Measurements from ENCODE around the gene CASK.

Gene CASK

DNA sequence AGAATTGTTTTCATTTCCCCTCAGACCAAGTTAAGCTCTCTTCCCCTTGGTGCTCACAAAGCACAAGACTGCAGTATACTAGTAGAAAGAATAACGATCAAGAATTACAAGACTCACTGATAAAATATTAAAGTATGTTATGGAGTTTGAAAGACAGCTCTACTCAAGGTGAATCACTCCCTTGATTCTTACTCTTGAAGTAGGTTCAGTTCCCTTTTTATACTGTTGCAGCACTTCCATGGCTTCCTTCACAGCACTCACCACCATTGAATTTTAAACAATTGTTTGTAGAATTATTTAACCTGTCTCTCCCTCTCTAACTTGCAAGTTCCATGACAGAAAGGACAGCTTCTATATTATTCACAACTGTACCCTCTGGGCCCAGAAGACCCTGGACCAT lies 42.2 kb downstream of the CASK start:
- Histone ChIP-seq H3K36me3 (ENCODE audit: control insufficient read depth in 1 of 2, insufficient read depth in 2 of 2, low read length in 2 of 2) (no peaks in the 10 kb centered on the region), H3K27ac (ENCODE audit: low read depth, low read length) (no peak overlapping the region), H3K4me1 (ENCODE audit: control insufficient read depth in 1 of 2, insufficient read depth in 2 of 2, low read length in 2 of 2) (peaks cover 0 to 12% of the 10 kb centered on the region in 2 donors)

DNA sequence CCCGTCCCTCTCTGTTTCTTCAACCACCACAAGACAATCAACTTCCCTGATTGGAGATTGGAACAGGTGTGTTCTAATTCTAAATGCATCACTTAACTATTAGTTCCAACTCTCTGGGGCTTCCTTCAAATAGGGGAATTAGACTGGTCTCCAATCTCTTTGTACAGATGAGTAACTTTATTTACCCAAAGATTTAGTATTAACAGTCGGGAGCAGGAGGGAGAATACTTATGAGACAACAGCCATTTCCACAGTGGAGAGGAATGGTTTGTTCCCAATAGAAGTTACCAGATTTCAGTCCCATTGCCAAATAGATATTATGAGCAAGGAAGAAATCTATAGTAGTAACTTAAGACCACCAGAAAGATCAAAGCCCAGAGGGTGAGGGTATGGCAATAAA lies 46.2 kb downstream of the CASK start:
- no peak overlapping the region for H3K27ac ChIP-seq (ENCODE audit: low read depth, low read length)
- no peaks in the 10 kb centered on the region for H3K9me3 ChIP-seq (ENCODE audit: control insufficient read depth in 1 of 2, low read length in 2 of 2)
- no peaks in the 10 kb centered on the region for H3K27me3 ChIP-seq (ENCODE audit: control insufficient read depth in 1 of 2, insufficient read depth in 2 of 2, low read length in 2 of 2)
- no peaks in the 10 kb centered on the region for H3K36me3 ChIP-seq (ENCODE audit: control insufficient read depth in 1 of 2, insufficient read depth in 2 of 2, low read length in 2 of 2)
- peaks cover 0 to 12% of the 10 kb centered on the region in 2 donors for H3K4me1 ChIP-seq (ENCODE audit: control insufficient read depth in 1 of 2, insufficient read depth in 2 of 2, low read length in 2 of 2)
- no peak overlapping the region for H3K9ac ChIP-seq (ENCODE audit: low read depth in 1 of 2, low read length in 2 of 2)
- no peak overlapping the region for H3K4me3 ChIP-seq (ENCODE audit: low read depth in 1 of 2, low read length in 2 of 2)

More for the DNA sequence above, 42.2 kb downstream of the CASK start:
- Histone ChIP-seq H3K9ac (ENCODE audit: low read depth in 1 of 2, low read length in 2 of 2) (no peak overlapping the region), H3K9me3 (ENCODE audit: control insufficient read depth in 1 of 2, low read length in 2 of 2) (no peaks in the 10 kb centered on the region), H3K27me3 (ENCODE audit: control insufficient read depth in 1 of 2, insufficient read depth in 2 of 2, low read length in 2 of 2) (no peaks in the 10 kb centered on the region), H3K4me3 (ENCODE audit: low read depth in 1 of 2, low read length in 2 of 2) (no peak overlapping the region)

DNA sequence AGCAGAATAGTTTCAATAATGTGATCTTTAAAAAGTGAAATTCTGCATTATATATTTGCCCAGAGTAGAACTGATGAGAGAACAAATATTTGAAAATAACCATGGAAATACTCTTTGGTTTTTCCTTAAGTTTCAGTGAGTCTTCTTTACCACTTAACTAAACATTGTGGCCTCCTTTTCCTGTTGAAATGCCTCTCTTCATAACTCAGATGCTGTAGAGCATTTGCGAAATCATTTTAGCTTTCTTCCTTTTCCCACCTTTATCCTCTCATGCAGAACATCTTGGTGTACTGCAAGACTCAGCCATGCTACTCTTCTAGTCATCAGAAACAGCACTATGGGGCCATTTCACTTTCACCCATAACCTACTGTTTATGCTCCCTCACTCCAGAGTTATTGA lies 48.2 kb downstream of the CASK start:
- Histone ChIP-seq H3K9ac (ENCODE audit: low read depth in 1 of 2, low read length in 2 of 2) (no peak overlapping the region), H3K36me3 (ENCODE audit: control insufficient read depth in 1 of 2, insufficient read depth in 2 of 2, low read length in 2 of 2) (no peaks in the 10 kb centered on the region), H3K4me3 (ENCODE audit: low read depth in 1 of 2, low read length in 2 of 2) (no peak overlapping the region), H3K27me3 (ENCODE audit: control insufficient read depth in 1 of 2, insufficient read depth in 2 of 2, low read length in 2 of 2) (no peaks in the 10 kb centered on the region), H3K9me3 (ENCODE audit: control insufficient read depth in 1 of 2, low read length in 2 of 2) (no peaks in the 10 kb centered on the region), H3K4me1 (ENCODE audit: control insufficient read depth in 1 of 2, insufficient read depth in 2 of 2, low read length in 2 of 2) (peaks cover 7 to 12% of the 10 kb centered on the region in 2 donors), H3K27ac (ENCODE audit: low read depth, low read length) (no peak overlapping the region)

DNA sequence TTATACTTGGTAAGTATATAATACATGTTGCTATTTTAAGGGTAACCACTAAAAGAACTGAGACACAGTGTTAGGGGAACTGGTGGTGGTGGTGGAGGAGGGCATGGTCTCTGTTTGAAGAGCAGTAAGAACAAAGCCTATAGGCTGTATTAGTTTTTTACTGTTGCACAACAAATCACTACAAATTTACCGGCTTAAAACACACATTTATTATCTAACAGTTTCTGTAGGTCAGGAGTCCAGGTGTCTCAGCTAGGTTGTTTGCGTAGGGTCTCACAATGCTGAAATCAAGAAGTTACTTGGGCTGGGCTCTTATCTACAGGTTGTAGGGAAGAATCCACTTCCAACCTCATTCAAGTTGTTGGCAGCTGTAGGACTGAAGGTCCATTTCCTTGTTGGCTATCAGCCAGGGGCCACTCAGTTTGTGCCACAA lies 52.6 kb downstream of the CASK start:
- no peak overlapping the region for H3K9ac ChIP-seq (ENCODE audit: low read depth in 1 of 2, low read length in 2 of 2)
- H3K9me3 ChIP-seq (ENCODE audit: control insufficient read depth in 1 of 2, low read length in 2 of 2) = no peaks in the 10 kb centered on the region
- no peaks in the 10 kb centered on the region for H3K27me3 ChIP-seq (ENCODE audit: control insufficient read depth in 1 of 2, insufficient read depth in 2 of 2, low read length in 2 of 2)
- no peak overlapping the region for H3K27ac ChIP-seq (ENCODE audit: low read depth, low read length)
- H3K4me3 ChIP-seq (ENCODE audit: low read depth in 1 of 2, low read length in 2 of 2) = no peak overlapping the region
- no peaks in the 10 kb centered on the region for H3K36me3 ChIP-seq (ENCODE audit: control insufficient read depth in 1 of 2, insufficient read depth in 2 of 2, low read length in 2 of 2)
- peaks cover 7 to 24% of the 10 kb centered on the region in 2 donors for H3K4me1 ChIP-seq (ENCODE audit: control insufficient read depth in 1 of 2, insufficient read depth in 2 of 2, low read length in 2 of 2)

DNA sequence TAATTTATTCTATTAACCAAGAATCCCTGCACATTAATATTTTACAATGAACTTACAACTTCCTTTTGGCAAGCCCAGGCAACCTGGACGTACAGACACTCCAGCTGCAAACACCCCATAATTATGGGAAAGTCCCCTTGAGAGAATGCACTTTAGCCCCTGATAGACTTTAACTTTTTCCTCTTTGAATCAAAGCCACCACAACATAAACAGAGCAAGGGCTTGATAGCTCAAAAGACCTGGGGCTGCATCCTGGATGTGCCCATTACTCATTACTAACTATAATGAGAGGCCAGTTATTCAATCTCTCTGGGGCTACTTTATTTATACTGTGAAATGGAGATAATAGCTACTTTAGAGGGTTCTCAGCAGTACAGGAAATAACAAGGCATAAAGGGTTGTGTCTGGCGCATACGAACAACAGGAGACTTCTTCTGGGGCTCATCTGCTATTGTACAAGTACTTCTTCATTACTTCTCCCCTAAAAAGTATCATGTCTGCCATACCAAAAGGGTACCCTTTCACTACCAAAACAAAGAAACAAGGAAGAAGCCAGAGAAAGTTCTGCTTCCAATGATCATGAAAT lies 54.9 kb downstream of the CASK start:
- Histone ChIP-seq H3K36me3 (ENCODE audit: control insufficient read depth in 1 of 2, insufficient read depth in 2 of 2, low read length in 2 of 2) (no peaks in the 10 kb centered on the region), H3K27me3 (ENCODE audit: control insufficient read depth in 1 of 2, insufficient read depth in 2 of 2, low read length in 2 of 2) (no peaks in the 10 kb centered on the region)

DNA sequence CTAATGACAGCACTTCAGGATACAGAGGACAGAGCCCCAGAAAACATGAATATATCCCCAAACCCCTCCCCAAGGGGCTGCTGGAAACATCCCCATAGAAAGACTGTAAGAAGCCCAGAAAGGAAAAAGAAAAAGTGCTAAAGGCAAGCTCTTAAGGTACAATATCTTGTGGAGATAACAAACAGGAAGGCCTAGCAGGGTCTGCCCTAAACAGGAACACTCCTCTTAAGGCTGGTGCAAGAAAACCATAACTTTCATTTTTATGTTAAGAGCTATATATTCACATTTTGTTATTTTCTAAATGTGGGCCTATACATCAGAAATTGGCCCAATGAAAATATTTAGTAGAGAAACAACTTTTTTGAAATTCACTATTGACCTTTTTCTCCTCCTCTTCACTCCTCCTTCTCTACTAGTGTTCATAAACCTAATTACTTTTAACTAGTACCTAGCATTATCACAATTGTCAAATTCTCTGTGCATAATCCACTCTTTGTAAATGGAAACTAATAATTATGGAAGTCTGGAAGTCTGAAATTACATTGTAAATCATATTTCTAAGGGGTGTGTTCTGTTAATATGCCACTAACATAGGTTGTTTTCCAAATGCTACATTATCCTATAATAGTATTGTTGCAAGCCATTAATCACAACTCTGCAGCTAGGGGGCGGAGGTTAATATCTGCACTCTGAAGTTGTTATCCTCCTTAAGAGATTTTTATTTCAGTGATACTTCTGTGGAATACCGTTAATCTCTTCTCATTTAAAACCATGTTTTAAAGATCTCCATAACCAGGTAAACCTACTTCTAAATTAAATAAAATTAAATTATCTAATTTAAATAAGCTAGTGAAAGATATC lies 59.8 kb downstream of the CASK start:
- no peaks in the 10 kb centered on the region for H3K9me3 ChIP-seq (ENCODE audit: control insufficient read depth in 1 of 2, low read length in 2 of 2)
- peaks cover 0 to 29% of the 10 kb centered on the region in 2 donors for H3K4me1 ChIP-seq (ENCODE audit: control insufficient read depth in 1 of 2, insufficient read depth in 2 of 2, low read length in 2 of 2)
- H3K27me3 ChIP-seq (ENCODE audit: control insufficient read depth in 1 of 2, insufficient read depth in 2 of 2, low read length in 2 of 2) = no peaks in the 10 kb centered on the region
- H3K27ac ChIP-seq (ENCODE audit: low read depth, low read length) = no peak overlapping the region
- peak overlapping the region in 1 of 2 donors; percentile 3 for H3K4me3 ChIP-seq (ENCODE audit: low read depth in 1 of 2, low read length in 2 of 2)
- H3K9ac ChIP-seq (ENCODE audit: low read depth in 1 of 2, low read length in 2 of 2) = no peak overlapping the region
- H3K36me3 ChIP-seq (ENCODE audit: control insufficient read depth in 1 of 2, insufficient read depth in 2 of 2, low read length in 2 of 2) = no peaks in the 10 kb centered on the region

More for the DNA sequence above, 54.9 kb downstream of the CASK start:
- Histone ChIP-seq H3K27ac (ENCODE audit: low read depth, low read length) (no peak overlapping the region), H3K9ac (ENCODE audit: low read depth in 1 of 2, low read length in 2 of 2) (no peak overlapping the region), H3K9me3 (ENCODE audit: control insufficient read depth in 1 of 2, low read length in 2 of 2) (no peaks in the 10 kb centered on the region), H3K4me3 (ENCODE audit: low read depth in 1 of 2, low read length in 2 of 2) (no peak overlapping the region), H3K4me1 (ENCODE audit: control insufficient read depth in 1 of 2, insufficient read depth in 2 of 2, low read length in 2 of 2) (peaks cover 7 to 26% of the 10 kb centered on the region in 2 donors)

DNA sequence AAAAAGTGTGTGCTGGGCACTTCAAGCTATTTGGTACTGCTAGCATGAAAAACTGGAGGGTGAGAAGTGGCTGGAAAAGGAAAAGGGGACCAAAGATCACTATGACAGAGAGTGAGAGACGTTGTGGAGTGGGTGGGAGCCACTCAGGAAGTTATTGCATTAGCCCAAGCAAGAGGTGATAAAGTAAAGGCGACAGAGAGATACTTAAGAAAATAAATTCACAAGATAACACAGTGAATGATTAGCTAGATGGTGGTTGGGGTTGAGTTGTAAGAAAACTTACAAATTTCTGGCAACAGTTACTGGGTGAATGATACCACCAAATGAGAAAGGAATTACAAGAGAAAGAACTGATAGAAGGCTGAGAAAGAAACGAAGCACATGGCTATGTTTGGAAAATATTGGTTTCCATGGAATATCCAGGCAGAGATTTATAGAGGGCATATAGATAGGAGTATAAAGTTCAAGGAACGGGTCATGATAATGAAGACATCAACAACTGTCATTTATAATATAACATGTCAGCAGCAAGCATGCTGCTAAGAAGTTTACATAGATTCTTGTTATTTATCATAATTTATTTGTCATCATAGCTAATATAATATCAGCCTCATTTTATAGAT lies 60.7 kb downstream of the CASK start:
- no peaks in the 10 kb centered on the region for H3K9me3 ChIP-seq (ENCODE audit: control insufficient read depth in 1 of 2, low read length in 2 of 2)
- no peak overlapping the region for H3K9ac ChIP-seq (ENCODE audit: low read depth in 1 of 2, low read length in 2 of 2)
- no peaks in the 10 kb centered on the region for H3K27me3 ChIP-seq (ENCODE audit: control insufficient read depth in 1 of 2, insufficient read depth in 2 of 2, low read length in 2 of 2)
- no peak overlapping the region for H3K27ac ChIP-seq (ENCODE audit: low read depth, low read length)
- H3K4me3 ChIP-seq (ENCODE audit: low read depth in 1 of 2, low read length in 2 of 2) = no peak overlapping the region
- H3K4me1 ChIP-seq (ENCODE audit: control insufficient read depth in 1 of 2, insufficient read depth in 2 of 2, low read length in 2 of 2) = peaks cover 0 to 21% of the 10 kb centered on the region in 2 donors
- H3K36me3 ChIP-seq (ENCODE audit: control insufficient read depth in 1 of 2, insufficient read depth in 2 of 2, low read length in 2 of 2) = no peaks in the 10 kb centered on the region

DNA sequence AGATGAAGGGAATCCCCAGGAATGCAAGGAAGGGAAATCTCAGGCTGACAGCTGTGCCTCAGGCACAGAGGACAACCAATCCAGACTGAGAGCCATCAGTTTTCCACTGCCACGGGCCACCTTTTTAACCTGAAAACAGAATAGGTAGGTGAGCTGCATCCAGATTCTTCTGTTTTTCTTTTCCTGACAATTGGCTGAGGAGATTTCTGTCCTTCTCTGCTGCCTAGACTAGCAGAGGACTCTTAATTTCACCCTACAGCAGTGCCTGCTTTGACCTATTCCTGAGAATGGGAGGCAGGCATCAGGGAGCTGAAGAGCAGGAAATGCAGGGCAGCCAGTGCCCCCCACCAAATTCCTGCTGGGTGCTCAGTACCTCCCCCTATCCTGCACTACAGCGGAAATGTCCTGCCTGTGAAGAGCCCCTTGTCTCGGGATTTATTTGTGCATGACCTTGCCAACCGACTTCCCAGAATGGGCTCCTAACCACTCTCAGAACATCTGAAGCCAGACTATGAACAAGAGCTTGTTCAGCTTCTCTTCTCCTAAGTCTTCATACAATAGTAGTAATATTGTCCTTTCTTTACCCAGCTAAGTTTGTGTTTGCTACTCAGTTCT lies 65.1 kb downstream of the CASK start:
- Histone ChIP-seq H3K27ac (ENCODE audit: low read depth, low read length) (no peak overlapping the region), H3K4me3 (ENCODE audit: low read depth in 1 of 2, low read length in 2 of 2) (no peak overlapping the region)

DNA sequence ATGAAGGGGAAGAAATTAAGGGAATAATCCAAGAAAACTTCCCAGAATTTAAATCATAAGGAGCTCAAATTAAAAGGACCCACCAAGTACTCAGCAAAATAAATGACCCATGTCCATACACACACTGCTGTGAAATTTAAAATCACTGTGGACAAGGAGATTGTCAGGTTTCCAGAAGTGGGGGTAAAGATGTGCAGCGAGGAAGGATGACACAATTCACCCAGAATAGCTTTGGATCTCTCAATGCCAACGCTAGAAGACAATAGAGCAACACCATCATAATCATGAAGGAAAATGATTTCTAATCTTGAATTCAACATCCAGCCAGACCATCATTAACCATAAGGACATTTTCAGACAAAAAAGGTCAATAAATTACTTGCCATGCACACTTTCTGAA lies 65.7 kb downstream of the CASK start:
- no peak overlapping the region for H3K4me3 ChIP-seq (ENCODE audit: low read depth in 1 of 2, low read length in 2 of 2)
- no peak overlapping the region for H3K9ac ChIP-seq (ENCODE audit: low read depth in 1 of 2, low read length in 2 of 2)
- peaks cover 0 to 4% of the 10 kb centered on the region in 2 donors for H3K4me1 ChIP-seq (ENCODE audit: control insufficient read depth in 1 of 2, insufficient read depth in 2 of 2, low read length in 2 of 2)
- no peak overlapping the region for H3K27ac ChIP-seq (ENCODE audit: low read depth, low read length)
- no peaks in the 10 kb centered on the region for H3K27me3 ChIP-seq (ENCODE audit: control insufficient read depth in 1 of 2, insufficient read depth in 2 of 2, low read length in 2 of 2)
- no peaks in the 10 kb centered on the region for H3K9me3 ChIP-seq (ENCODE audit: control insufficient read depth in 1 of 2, low read length in 2 of 2)
- H3K36me3 ChIP-seq (ENCODE audit: control insufficient read depth in 1 of 2, insufficient read depth in 2 of 2, low read length in 2 of 2) = no peaks in the 10 kb centered on the region

More for the DNA sequence above, 65.1 kb downstream of the CASK start:
- Histone ChIP-seq H3K27me3 (ENCODE audit: control insufficient read depth in 1 of 2, insufficient read depth in 2 of 2, low read length in 2 of 2) (no peaks in the 10 kb centered on the region), H3K36me3 (ENCODE audit: control insufficient read depth in 1 of 2, insufficient read depth in 2 of 2, low read length in 2 of 2) (no peaks in the 10 kb centered on the region), H3K9ac (ENCODE audit: low read depth in 1 of 2, low read length in 2 of 2) (no peak overlapping the region), H3K9me3 (ENCODE audit: control insufficient read depth in 1 of 2, low read length in 2 of 2) (no peaks in the 10 kb centered on the region), H3K4me1 (ENCODE audit: control insufficient read depth in 1 of 2, insufficient read depth in 2 of 2, low read length in 2 of 2) (peaks cover 0 to 8% of the 10 kb centered on the region in 2 donors)

DNA sequence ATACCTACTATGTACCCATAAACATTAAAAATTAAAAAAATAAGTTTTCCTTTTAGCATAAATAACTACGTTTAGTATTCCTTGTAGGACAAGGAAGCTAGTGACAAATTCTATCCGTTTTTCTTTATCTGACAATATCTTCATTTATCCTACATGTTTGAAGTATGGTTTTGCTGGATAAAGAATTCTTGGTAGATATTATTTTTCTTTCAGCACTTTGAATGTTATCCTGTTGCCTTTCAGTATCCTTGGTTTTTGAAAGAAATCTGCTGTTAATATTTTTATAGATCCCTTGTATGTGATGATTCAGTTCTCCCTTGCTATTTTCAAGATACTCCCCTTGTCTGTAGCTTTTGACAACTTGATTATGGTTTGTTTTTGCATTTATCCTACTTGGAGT lies 76.6 kb downstream of the CASK start:
- Histone ChIP-seq H3K4me3 (ENCODE audit: low read depth in 1 of 2, low read length in 2 of 2) (no peak overlapping the region), H3K27ac (ENCODE audit: low read depth, low read length) (no peak overlapping the region), H3K27me3 (ENCODE audit: control insufficient read depth in 1 of 2, insufficient read depth in 2 of 2, low read length in 2 of 2) (no peaks in the 10 kb centered on the region), H3K9ac (ENCODE audit: low read depth in 1 of 2, low read length in 2 of 2) (no peak overlapping the region), H3K36me3 (ENCODE audit: control insufficient read depth in 1 of 2, insufficient read depth in 2 of 2, low read length in 2 of 2) (peaks cover 3 to 24% of the 10 kb centered on the region in 2 donors), H3K4me1 (ENCODE audit: control insufficient read depth in 1 of 2, insufficient read depth in 2 of 2, low read length in 2 of 2) (no peaks in the 10 kb centered on the region), H3K9me3 (ENCODE audit: control insufficient read depth in 1 of 2, low read length in 2 of 2) (peaks cover 0 to 2% of the 10 kb centered on the region in 2 donors)
